IPS-NIHi7 (cell line): ENCODE data around the gene ANKRD40CL.
"Not testable (repeated sequence)": the region's sequence is repeated elsewhere in the genome, so short reads cannot be mapped to it uniquely, and the experiment has no call there.

ENCODE experiments used
- DNase-seq: peaks from one replicate; pipeline ENCODE4 v3.0.0; 2012; ENCODE audit warnings: mixed read lengths; ENCODE audit errors: extremely low spot score

Gene ANKRD40CL

DNA sequence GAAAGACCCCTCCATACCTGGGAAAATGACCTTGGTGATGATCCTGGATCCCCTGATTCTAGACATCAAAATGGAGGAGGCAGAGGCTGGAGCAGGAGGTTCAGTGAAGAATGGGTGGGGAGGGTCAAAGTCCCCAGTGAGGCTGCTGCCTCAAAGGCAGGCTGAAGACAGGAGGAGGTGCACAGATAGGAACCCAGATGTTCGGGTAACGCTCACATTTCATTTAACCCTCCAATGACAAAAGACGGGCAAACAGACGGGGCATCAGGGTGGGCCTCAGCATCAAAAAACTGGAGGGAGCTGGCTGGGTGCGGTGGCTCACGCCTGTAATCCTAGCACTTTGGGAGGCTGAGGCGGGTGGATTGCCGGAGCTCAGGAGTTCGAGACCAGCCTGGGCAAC is at the start of gene ANKRD40CL:
Gene ANKRD40CL (minus strand): TSS at position 73 of the 400 bp plus-strand sequence. CDS start 605 bp downstream, outside the sequence.
- DNase-seq: no peak

DNA sequence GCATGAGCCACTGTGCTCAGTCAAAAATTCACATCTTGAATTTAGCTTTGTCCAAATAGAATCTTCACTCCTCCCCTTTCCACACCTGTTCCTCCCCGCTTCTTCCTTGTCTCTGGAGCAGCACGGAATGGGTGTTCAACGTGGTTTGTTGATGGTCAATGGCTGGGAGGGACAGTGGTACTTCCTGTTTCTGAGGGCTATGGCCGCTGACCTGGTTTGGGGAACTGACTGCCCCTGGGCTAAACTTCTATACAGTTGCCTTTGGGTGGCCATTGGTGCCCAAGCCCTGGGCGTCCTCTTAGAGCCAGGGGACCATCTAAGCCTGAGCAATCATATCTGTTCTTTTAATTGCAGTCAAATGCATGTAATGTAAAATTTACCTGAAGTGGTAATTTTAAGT is 49.0 kb upstream of the ANKRD40CL start:
- DNase-seq: no peak

DNA sequence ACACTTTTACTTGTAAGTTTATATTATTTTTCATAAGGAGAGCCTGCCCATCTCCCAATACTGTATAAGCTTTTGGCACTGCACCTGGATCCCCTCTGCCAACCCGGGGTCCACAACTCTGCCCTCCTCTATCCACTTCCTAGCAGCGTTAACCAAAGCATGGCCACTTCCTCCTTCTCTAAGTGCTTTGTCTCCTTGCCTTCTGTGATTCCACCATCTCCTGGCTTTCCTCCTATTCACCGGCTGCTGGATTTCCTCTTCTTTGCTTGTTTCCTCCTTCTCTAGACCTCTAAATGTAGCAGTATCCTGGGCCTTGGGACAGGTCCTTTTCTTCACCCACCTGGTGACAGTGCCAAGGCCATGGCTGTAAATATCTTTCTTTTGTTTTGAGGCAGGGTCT is 48.1 kb upstream of the ANKRD40CL start:
- DNase-seq: no peak

DNA sequence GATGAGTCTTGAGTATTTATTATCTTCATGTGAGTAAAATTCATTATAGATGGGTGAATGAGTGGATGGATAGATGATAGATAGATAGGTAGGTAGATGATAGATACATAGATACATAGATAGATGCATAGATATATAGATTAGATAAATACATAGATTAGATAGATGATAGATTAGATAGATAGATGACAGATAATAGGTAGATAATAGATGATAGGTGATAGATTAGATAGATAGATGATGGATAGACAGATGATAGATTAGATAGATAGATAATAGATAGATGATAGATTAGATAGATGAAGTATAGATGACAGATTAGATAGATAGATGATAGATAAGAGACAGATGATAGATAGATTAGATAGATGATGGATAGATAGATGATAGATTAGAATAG is 46.3 kb upstream of the ANKRD40CL start:
- DNase-seq: no peak

DNA sequence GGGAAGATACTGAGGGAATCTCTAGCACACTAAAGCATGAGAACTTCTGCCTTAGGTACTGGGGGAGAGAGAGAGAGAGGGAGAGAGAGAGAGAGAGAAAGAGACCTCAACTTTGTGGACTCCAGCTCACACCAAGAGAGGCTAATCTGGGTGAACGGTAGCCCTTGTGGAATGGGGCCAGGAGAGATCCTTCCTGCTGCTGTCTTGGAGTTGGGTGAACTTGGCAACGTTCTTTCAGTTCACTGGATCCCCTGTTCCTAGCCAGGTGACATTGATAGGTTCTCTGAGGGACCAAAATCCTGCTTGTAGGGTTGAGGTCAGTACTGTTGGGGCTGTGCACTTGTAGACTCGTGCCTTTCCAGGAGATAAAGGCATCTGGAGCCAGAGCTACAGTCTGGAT is 41.6 kb upstream of the ANKRD40CL start:
- DNase-seq: no peak

- DNase-seq: no peak
Measured at GRCh38 chr17:50808413-50808812, 41.1 kb upstream of the ANKRD40CL start.

DNA sequence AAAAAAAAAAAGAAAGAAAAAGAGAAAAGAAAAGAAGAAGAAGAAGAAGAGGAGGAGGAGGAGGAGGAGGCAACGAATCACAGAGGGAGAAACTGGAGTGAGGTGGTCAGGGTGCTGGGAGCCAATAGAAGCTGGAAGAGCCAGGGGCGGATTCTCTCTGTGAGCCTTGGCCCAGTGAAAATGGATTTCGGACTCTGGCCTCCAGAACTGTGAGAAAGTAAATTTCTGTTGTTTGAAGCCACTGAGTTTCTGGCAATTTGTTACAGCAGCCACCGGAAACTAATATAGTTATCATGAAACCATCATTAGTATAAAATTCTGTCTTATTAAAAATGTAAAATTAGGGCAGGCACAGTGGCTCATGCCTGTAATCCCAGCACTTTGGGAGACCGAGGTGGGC is 40.4 kb upstream of the ANKRD40CL start:
- no peak for DNase-seq

DNA sequence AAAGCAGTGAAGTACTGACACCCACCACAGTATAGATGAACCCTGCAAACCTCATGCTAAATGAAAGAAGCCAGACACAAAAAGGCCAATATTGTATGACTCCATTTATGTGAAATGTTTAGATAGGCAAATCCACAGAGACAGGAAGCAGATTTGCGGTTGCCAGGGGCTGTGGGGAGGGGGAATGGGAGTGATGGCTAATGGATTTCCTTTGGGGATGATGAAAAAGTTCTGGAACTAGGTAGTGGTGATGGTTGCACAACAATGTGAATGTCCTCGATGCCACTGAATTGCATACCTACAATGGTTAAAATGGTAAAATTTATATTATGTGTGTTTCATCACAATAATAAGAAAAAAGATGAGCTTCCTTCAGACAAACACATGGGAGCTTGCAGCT is 39.7 kb upstream of the ANKRD40CL start:
- DNase-seq: no peak

GRCh38 chr17:50806141-50806643 is 38.9 kb upstream of the ANKRD40CL start:
- peak; percentile 54 for DNase-seq

GRCh38 chr17:50805486-50805885 is 38.2 kb upstream of the ANKRD40CL start:
- DNase-seq: no peak

- DNase-seq: not testable (repeated sequence)
Measured at GRCh38 chr17:50804749-50805475, 37.6 kb upstream of the ANKRD40CL start.

DNA sequence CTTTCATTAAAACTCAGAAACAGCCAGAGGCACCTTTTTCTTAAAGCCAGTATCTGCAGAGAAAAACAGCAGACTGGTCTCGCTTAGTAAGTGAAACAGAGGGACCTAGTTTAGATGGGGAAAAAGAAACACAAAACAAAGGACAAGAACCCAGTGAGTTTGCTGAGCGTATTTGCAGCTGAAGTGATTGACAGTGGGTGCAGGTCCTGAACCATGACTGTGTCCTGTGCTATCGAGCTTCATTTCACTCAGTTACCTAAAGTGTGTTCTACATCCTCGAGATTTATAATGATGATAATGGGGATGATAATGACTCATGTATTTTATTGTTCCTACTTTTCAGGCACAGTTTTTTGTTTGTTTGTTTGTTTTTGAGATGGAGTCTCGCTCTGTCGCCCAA is 36.4 kb upstream of the ANKRD40CL start:
- DNase-seq: no peak

GRCh38 chr17:50802609-50803571 is 35.6 kb upstream of the ANKRD40CL start:
- DNase-seq: no peak

- DNase-seq: no peak
Measured at GRCh38 chr17:50800196-50800700, 32.9 kb upstream of the ANKRD40CL start.

GRCh38 chr17:50799582-50799981 is 32.3 kb upstream of the ANKRD40CL start:
- DNase-seq: no peak

GRCh38 chr17:50798424-50799288 is 31.3 kb upstream of the ANKRD40CL start:
- DNase-seq: no peak

DNA sequence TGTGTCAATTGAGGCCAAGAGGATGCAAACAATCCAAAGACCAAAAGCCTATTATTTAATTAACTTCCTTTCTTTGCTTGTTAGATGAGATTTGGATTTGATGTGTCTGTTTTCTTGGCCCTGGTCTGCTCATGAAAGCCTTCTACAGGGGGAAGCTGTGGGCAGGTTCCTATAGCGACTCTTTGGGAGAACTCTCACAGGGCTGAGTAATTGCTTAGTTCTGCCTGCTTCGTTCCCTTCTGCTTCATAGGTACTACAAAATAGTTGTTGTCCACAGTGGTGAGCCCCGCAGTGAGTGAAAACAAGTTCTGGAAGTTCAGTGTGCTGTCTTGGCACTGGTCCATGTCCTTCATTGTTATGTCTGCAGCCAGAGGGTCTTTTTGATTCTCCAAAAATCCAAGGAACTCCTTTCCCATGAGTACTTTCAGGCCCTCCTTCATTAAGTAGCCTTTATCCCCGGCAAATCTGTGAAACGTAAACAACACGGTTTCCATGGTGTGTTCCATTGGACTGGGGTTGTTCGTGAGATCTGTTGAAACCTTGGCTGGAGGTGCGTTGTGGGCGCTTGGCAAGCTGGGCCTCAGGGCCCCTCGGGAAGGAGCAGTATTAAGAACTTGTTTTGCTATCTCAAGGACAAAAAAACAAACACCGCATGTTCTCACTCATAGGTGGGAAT is 30.0 kb upstream of the ANKRD40CL start:
- DNase-seq: no peak

DNA sequence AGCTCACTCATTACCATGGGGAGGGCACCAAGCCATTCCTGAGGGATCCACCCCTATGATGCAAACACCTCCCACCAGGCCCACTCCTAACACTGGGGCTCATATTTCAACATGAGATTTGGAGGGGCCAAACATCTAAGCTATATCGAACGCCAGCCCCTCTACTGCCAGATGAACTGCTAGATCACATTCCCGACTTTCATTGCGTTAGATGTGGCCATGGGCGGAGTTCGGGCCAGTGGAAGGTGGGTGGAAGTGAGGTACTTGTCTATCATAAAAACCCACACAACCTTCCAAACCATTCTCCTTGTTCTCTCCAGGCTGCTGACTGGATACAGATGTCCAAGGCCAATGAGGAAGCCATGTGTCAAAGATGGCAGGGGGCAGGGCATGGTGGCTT is 27.0 kb upstream of the ANKRD40CL start:
- DNase-seq: peak; percentile 5

GRCh38 chr17:50793007-50793406 is 25.7 kb upstream of the ANKRD40CL start:
- peak; percentile 5 for DNase-seq

DNA sequence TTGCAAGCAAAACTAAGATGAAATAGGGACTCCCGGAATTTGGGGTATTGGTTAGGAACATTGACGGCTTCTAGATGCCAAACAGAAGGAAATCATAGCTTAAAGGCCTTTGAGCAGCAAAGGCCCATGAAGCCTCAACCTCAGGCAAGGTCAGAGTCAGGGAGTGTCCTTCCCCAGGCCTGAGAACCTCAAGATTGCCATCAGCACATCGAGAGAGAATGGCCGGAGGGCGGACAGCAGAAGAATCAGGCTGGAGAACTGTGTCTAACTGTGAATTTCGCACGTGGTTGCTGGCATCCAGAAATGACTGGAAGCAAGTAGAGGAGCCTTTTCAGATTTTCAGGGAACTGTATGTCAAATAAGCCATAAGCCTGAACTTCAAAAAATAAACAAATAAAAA is 24.8 kb upstream of the ANKRD40CL start:
- DNase-seq: no peak

GRCh38 chr17:50790618-50791017 is 23.3 kb upstream of the ANKRD40CL start:
- no peak for DNase-seq
